NB4 (cell line): ENCODE results near the gene FRMD4B.

Experiments
- CTCF ChIP-seq: IDR thresholded peaks from one replicate; pipeline ENCODE4 v1.5.1; 2012; ENCODE audit warnings: low read depth, low read length
- POLR2A ChIP-seq: IDR thresholded peaks from 2 replicates; pipeline ENCODE4 v1.6.1; 2011; ENCODE audit warnings: mild to moderate bottlenecking; ENCODE audit not compliant: insufficient read length; ENCODE audit errors: extremely low read depth

DNA sequence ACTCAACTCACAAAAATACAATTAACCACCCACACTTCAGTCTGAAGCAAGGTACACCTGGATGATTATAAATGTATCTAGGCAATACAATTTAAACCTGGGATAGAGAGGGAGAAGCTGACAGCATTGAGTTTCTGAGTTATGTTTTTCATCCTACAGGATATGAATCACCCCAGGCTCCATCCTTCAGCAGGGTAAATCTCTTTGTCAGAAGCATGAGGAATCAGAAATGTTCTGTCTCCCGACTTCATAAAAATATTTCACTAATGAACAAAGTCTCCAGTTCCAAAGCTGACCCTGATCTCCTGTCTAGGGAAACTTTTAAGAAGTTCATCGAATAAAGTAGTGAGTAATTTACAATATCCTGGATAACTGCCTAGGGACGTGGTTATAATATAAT lies 25.5 kb upstream of the FRMD4B start:
- no peak for TF ChIP-seq POLR2A
- TF ChIP-seq CTCF = no peak
